SK-N-SH (cell line): ENCODE measurements around the gene ZMIZ1.

Experiments
- CTCF ChIP-seq: fragments of 200-600 bp; sonication (generic); IDR thresholded peaks from 2 replicates; pipeline ENCODE4 v1.6.1; 2017; ENCODE audit warnings: antibody characterized with exemption, mild to moderate bottlenecking, moderate library complexity
- FOXM1 ChIP-seq: IDR thresholded peaks from 2 replicates; pipeline ENCODE4 v1.4.0; 2012; ENCODE audit warnings: low read depth, mild to moderate bottlenecking
- POLR2AphosphoS5 ChIP-seq: IDR thresholded peaks from 2 replicates; pipeline ENCODE4 v1.6.1; 2012; ENCODE audit warnings: low read depth, low read length
- RAD21 ChIP-seq: IDR thresholded peaks from 2 replicates; pipeline ENCODE4 v1.6.1; 2012; ENCODE audit warnings: mild to moderate bottlenecking, low read length
- REST ChIP-seq: IDR thresholded peaks from 2 replicates; pipeline ENCODE4 v1.6.1; 2012; ENCODE audit warnings: mild to moderate bottlenecking, low read depth, low read length, moderate library complexity
- SMC3 ChIP-seq: IDR thresholded peaks from 2 replicates; pipeline ENCODE4 v1.6.1; 2012; ENCODE audit warnings: low read depth, low read length, improper control_type of control experiment
- TEAD4 ChIP-seq: IDR thresholded peaks from 2 replicates; pipeline ENCODE4 v1.4.0; 2012; ENCODE audit warnings: mild to moderate bottlenecking, borderline replicate concordance; ENCODE audit not compliant: insufficient read depth
- USF1 ChIP-seq: IDR thresholded peaks from 2 replicates; pipeline ENCODE4 v1.4.0; 2012; ENCODE audit warnings: low read depth, borderline replicate concordance

- TF ChIP-seq FOXM1 (no peak), USF1 (no peak), TEAD4 (no peak), CTCF (no peak), REST (no peak), SMC3 (no peak), RAD21 (no peak; the same call in 1 of the 2 replicates), POLR2AphosphoS5 (no peak)
Measured at GRCh38 chr10:79027147-79028055, 41.4 kb upstream of the ZMIZ1 start.
